Measurements from ENCODE around the gene PGA3.
"Not testable (repeated sequence)": the region's sequence is repeated elsewhere in the genome, so short reads cannot be mapped to it uniquely, and the experiment has no call there.

PGA3 gene

GRCh38 chr11:61171907-61172306 lies 31.4 kb upstream of the PGA3 start:
- DNase-seq (ENCODE audit: low spot score): no peak

GRCh38 chr11:61172356-61172755 lies 31.0 kb upstream of the PGA3 start:
- no peak for DNase-seq (ENCODE audit: low spot score)

- no peak for DNase-seq (ENCODE audit: low spot score)
These were observed 30.4 kb upstream of the PGA3 start for GRCh38 chr11:61172888-61173287.

- DNase-seq (ENCODE audit: low spot score): peak; percentile 54
These were observed 29.9 kb upstream of the PGA3 start for GRCh38 chr11:61173456-61173855.

- no peak for DNase-seq (ENCODE audit: low spot score)
These were observed 29.0 kb upstream of the PGA3 start for GRCh38 chr11:61174273-61174672.

- DNase-seq (ENCODE audit: low spot score): no peak
These were observed 28.4 kb upstream of the PGA3 start for GRCh38 chr11:61174949-61175348.

- no peak for DNase-seq (ENCODE audit: low spot score)
These were observed 26.9 kb upstream of the PGA3 start for GRCh38 chr11:61176446-61176845.

GRCh38 chr11:61180205-61180604 lies 23.1 kb upstream of the PGA3 start:
- DNase-seq (ENCODE audit: low spot score): not testable (repeated sequence)

GRCh38 chr11:61181489-61181888 lies 21.8 kb upstream of the PGA3 start:
- DNase-seq (ENCODE audit: low spot score): no peak

GRCh38 chr11:61183645-61184044 lies 19.7 kb upstream of the PGA3 start:
- DNase-seq (ENCODE audit: low spot score): no peak

- DNase-seq (ENCODE audit: low spot score): no peak
These were observed 16.8 kb upstream of the PGA3 start for GRCh38 chr11:61186504-61186903.

- DNase-seq (ENCODE audit: low spot score): peak; percentile 89
These were observed 15.7 kb upstream of the PGA3 start for GRCh38 chr11:61187505-61188130.

- no peak for DNase-seq (ENCODE audit: low spot score)
These were observed 13.4 kb upstream of the PGA3 start for GRCh38 chr11:61189933-61190332.

GRCh38 chr11:61193596-61193995 lies 9.7 kb upstream of the PGA3 start:
- no peak for DNase-seq (ENCODE audit: low spot score)

- DNase-seq (ENCODE audit: low spot score): no peak
These were observed 9.1 kb upstream of the PGA3 start for GRCh38 chr11:61194169-61194671.

GRCh38 chr11:61194981-61195695 lies 8.2 kb upstream of the PGA3 start:
- DNase-seq (ENCODE audit: low spot score): no peak

GRCh38 chr11:61195719-61196118 lies 7.6 kb upstream of the PGA3 start:
- DNase-seq (ENCODE audit: low spot score): no peak

GRCh38 chr11:61198361-61198760 lies 5.0 kb upstream of the PGA3 start:
- no peak for DNase-seq (ENCODE audit: low spot score)

GRCh38 chr11:61198948-61199523 lies 4.3 kb upstream of the PGA3 start:
- no peak for DNase-seq (ENCODE audit: low spot score)

GRCh38 chr11:61201476-61201875 lies 1.8 kb upstream of the PGA3 start:
- DNase-seq (ENCODE audit: low spot score): no peak

GRCh38 chr11:61203873-61204272 lies 558 bp downstream of the PGA3 start:
- not testable (repeated sequence) for DNase-seq (ENCODE audit: low spot score)

- not testable (repeated sequence) for DNase-seq (ENCODE audit: low spot score)
These were observed 1.3 kb downstream of the PGA3 start for GRCh38 chr11:61204502-61205059.

Measured in HuH-7 (cell line).